HG03095 (cell line): ENCODE data around the gene ARIH2.

ENCODE experiments used
- ATAC-seq: cut with Tn5 transposase; IDR thresholded peaks from one replicate; pipeline ENCODE4 v1.9.1; 2021; ENCODE audit warnings: moderate library complexity; ENCODE audit not compliant: unreplicated experiment

Gene ARIH2

GRCh38 chr3:49034650-49035049, 116.0 kb downstream of the ARIH2 start:
- no peak for ATAC-seq

DNA sequence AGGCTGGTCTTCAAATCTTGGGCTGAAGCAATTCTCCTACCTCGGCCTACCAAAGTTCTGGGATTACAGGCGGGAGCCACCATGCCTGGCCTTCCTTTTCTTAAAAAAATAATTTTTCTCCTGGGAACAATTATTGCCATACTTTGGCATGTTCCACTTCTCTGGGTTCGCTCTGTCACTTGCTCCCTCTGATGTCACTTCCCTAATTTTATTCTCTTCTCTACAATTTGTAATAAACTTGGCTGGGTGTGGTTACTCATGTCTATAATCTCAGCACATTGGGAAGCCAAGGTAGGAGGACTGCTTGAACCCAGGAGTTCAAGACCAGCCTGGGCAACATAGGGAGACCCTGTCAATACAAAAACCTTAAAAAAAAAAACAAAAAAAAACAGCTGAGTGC, 116.6 kb downstream of the ARIH2 start:
- no peak for ATAC-seq
